22Rv1 (cell line): Measurements from ENCODE around the gene FCSK.

Experiments
- CTCF ChIP-seq: fragments of 450-650 bp; IDR thresholded peaks from 2 replicates; pipeline ENCODE4 v1.5.1; 2017; ENCODE audit warnings: mild to moderate bottlenecking
- ZFX ChIP-seq: fragments of 450-650 bp; IDR thresholded peaks from 2 replicates; pipeline ENCODE4 v1.6.1; 2017; ENCODE audit warnings: antibody characterized with exemption, borderline replicate concordance

GRCh38 chr16:70478912-70479341 lies 24.5 kb downstream of the FCSK start:
- TF ChIP-seq CTCF: no peak
- TF ChIP-seq ZFX: no peak
